ENCODE data around the gene PNPLA6.

The PNPLA6 gene

GRCh38 chr19:7504684-7505083 is 30.8 kb upstream of the PNPLA6 start:
- no peak overlapping the region for H3K9ac ChIP-seq (ENCODE audit: low read depth, low read length)
- no peak overlapping the region for H3K4me3 ChIP-seq (ENCODE audit: low read depth, low read length)
- H3K27ac ChIP-seq (ENCODE audit: low read depth, low read length): no peak overlapping the region
- peaks cover 8% of the 10 kb centered on the region; the same call in 1 of the 2 replicates for H3K4me1 ChIP-seq (ENCODE audit: control insufficient read depth, insufficient read depth, low read length)
- no peaks in the 10 kb centered on the region for H3K9me3 ChIP-seq (ENCODE audit: control insufficient read depth, insufficient read depth, low read length)
- H3K27me3 ChIP-seq (ENCODE audit: control insufficient read depth, insufficient read depth, low read length): peaks cover 19% of the 10 kb centered on the region
- no peaks in the 10 kb centered on the region for H3K36me3 ChIP-seq (ENCODE audit: control insufficient read depth, insufficient read depth, low read length)

GRCh38 chr19:7505288-7505681 is 30.2 kb upstream of the PNPLA6 start:
- peak overlapping the region; percentile 53 for H3K4me3 ChIP-seq (ENCODE audit: low read depth, low read length)
- no peaks in the 10 kb centered on the region for H3K9me3 ChIP-seq (ENCODE audit: control insufficient read depth, insufficient read depth, low read length)
- H3K4me1 ChIP-seq (ENCODE audit: control insufficient read depth, insufficient read depth, low read length): peaks cover 8% of the 10 kb centered on the region; the same call in 1 of the 2 replicates
- no peak overlapping the region for H3K27ac ChIP-seq (ENCODE audit: low read depth, low read length)
- H3K27me3 ChIP-seq (ENCODE audit: control insufficient read depth, insufficient read depth, low read length): peaks cover 14% of the 10 kb centered on the region
- no peaks in the 10 kb centered on the region for H3K36me3 ChIP-seq (ENCODE audit: control insufficient read depth, insufficient read depth, low read length)
- H3K9ac ChIP-seq (ENCODE audit: low read depth, low read length): no peak overlapping the region

GRCh38 chr19:7505682-7506384 is 29.7 kb upstream of the PNPLA6 start:
- Histone ChIP-seq H3K4me1 (ENCODE audit: control insufficient read depth, insufficient read depth, low read length) (peaks cover 8% of the 10 kb centered on the region; the same call in 1 of the 2 replicates), H3K27me3 (ENCODE audit: control insufficient read depth, insufficient read depth, low read length) (peaks cover 8% of the 10 kb centered on the region), H3K9me3 (ENCODE audit: control insufficient read depth, insufficient read depth, low read length) (no peaks in the 10 kb centered on the region), H3K4me3 (ENCODE audit: low read depth, low read length) (peak overlapping the region; percentile 55), H3K36me3 (ENCODE audit: control insufficient read depth, insufficient read depth, low read length) (no peaks in the 10 kb centered on the region), H3K27ac (ENCODE audit: low read depth, low read length) (no peak overlapping the region), H3K9ac (ENCODE audit: low read depth, low read length) (no peak overlapping the region)

GRCh38 chr19:7506385-7507328 is 28.9 kb upstream of the PNPLA6 start:
- Histone ChIP-seq H3K36me3 (ENCODE audit: control insufficient read depth, insufficient read depth, low read length) (no peaks in the 10 kb centered on the region), H3K4me1 (ENCODE audit: control insufficient read depth, insufficient read depth, low read length) (peaks cover 8% of the 10 kb centered on the region; the same call in 1 of the 2 replicates), H3K27ac (ENCODE audit: low read depth, low read length) (no peak overlapping the region), H3K9ac (ENCODE audit: low read depth, low read length) (no peak overlapping the region), H3K27me3 (ENCODE audit: control insufficient read depth, insufficient read depth, low read length) (peaks cover 2% of the 10 kb centered on the region; the same call in 1 of the 2 replicates), H3K4me3 (ENCODE audit: low read depth, low read length) (peak overlapping the region; percentile 55), H3K9me3 (ENCODE audit: control insufficient read depth, insufficient read depth, low read length) (no peaks in the 10 kb centered on the region)

- Histone ChIP-seq H3K36me3 (ENCODE audit: control insufficient read depth, insufficient read depth, low read length) (no peaks in the 10 kb centered on the region), H3K4me3 (ENCODE audit: low read depth, low read length) (no peak overlapping the region), H3K27me3 (ENCODE audit: control insufficient read depth, insufficient read depth, low read length) (no peaks in the 10 kb centered on the region), H3K9ac (ENCODE audit: low read depth, low read length) (no peak overlapping the region), H3K9me3 (ENCODE audit: control insufficient read depth, insufficient read depth, low read length) (no peaks in the 10 kb centered on the region), H3K27ac (ENCODE audit: low read depth, low read length) (no peak overlapping the region), H3K4me1 (ENCODE audit: control insufficient read depth, insufficient read depth, low read length) (peaks cover 8% of the 10 kb centered on the region; the same call in 1 of the 2 replicates)
Observed at GRCh38 chr19:7507884-7508283, 27.6 kb upstream of the PNPLA6 start.

GRCh38 chr19:7509625-7510024 is 25.9 kb upstream of the PNPLA6 start:
- Histone ChIP-seq H3K4me3 (ENCODE audit: low read depth, low read length) (no peak overlapping the region), H3K36me3 (ENCODE audit: control insufficient read depth, insufficient read depth, low read length) (no peaks in the 10 kb centered on the region)

GRCh38 chr19:7512400-7512851 is 23.1 kb upstream of the PNPLA6 start:
- Histone ChIP-seq H3K27me3 (ENCODE audit: control insufficient read depth, insufficient read depth, low read length) (no peaks in the 10 kb centered on the region), H3K4me3 (ENCODE audit: low read depth, low read length) (no peak overlapping the region), H3K27ac (ENCODE audit: low read depth, low read length) (no peak overlapping the region), H3K36me3 (ENCODE audit: control insufficient read depth, insufficient read depth, low read length) (no peaks in the 10 kb centered on the region), H3K9ac (ENCODE audit: low read depth, low read length) (no peak overlapping the region), H3K9me3 (ENCODE audit: control insufficient read depth, insufficient read depth, low read length) (no peaks in the 10 kb centered on the region), H3K4me1 (ENCODE audit: control insufficient read depth, insufficient read depth, low read length) (peaks cover 9% of the 10 kb centered on the region)

More at GRCh38 chr19:7509625-7510024, 25.9 kb upstream of the PNPLA6 start:
- H3K27ac ChIP-seq (ENCODE audit: low read depth, low read length): no peak overlapping the region
- peaks cover 8% of the 10 kb centered on the region; the same call in 1 of the 2 replicates for H3K4me1 ChIP-seq (ENCODE audit: control insufficient read depth, insufficient read depth, low read length)
- H3K27me3 ChIP-seq (ENCODE audit: control insufficient read depth, insufficient read depth, low read length): no peaks in the 10 kb centered on the region
- H3K9ac ChIP-seq (ENCODE audit: low read depth, low read length): no peak overlapping the region
- no peaks in the 10 kb centered on the region for H3K9me3 ChIP-seq (ENCODE audit: control insufficient read depth, insufficient read depth, low read length)

- H3K9me3 ChIP-seq (ENCODE audit: control insufficient read depth, insufficient read depth, low read length): no peaks in the 10 kb centered on the region
- no peak overlapping the region for H3K4me3 ChIP-seq (ENCODE audit: low read depth, low read length)
- no peaks in the 10 kb centered on the region for H3K36me3 ChIP-seq (ENCODE audit: control insufficient read depth, insufficient read depth, low read length)
- peaks cover 7% of the 10 kb centered on the region for H3K4me1 ChIP-seq (ENCODE audit: control insufficient read depth, insufficient read depth, low read length)
- no peaks in the 10 kb centered on the region for H3K27me3 ChIP-seq (ENCODE audit: control insufficient read depth, insufficient read depth, low read length)
- H3K27ac ChIP-seq (ENCODE audit: low read depth, low read length): no peak overlapping the region
- no peak overlapping the region for H3K9ac ChIP-seq (ENCODE audit: low read depth, low read length)
Observed at GRCh38 chr19:7513809-7514642, 21.5 kb upstream of the PNPLA6 start.

GRCh38 chr19:7515110-7515644 is 20.3 kb upstream of the PNPLA6 start:
- Histone ChIP-seq H3K27ac (ENCODE audit: low read depth, low read length) (peak overlapping the region; percentile 5), H3K9me3 (ENCODE audit: control insufficient read depth, insufficient read depth, low read length) (no peaks in the 10 kb centered on the region), H3K9ac (ENCODE audit: low read depth, low read length) (peak overlapping the region; percentile 78)

GRCh38 chr19:7515645-7516151 is 19.8 kb upstream of the PNPLA6 start, which contains the start of gene ZNF358:
Gene ZNF358 (plus strand): TSS chr19:7516103. CDS start chr19:7519243, 3,140 bp downstream.
- Histone ChIP-seq H3K36me3 (ENCODE audit: control insufficient read depth, insufficient read depth, low read length) (peaks cover 6% of the 10 kb centered on the region; the same call in 1 of the 2 replicates), H3K27ac (ENCODE audit: low read depth, low read length) (peak within 1 kb of the TSS; percentile 5), H3K9me3 (ENCODE audit: control insufficient read depth, insufficient read depth, low read length) (no peaks in the 10 kb centered on the region), H3K27me3 (ENCODE audit: control insufficient read depth, insufficient read depth, low read length) (no peaks in the 10 kb centered on the region), H3K9ac (ENCODE audit: low read depth, low read length) (peak within 1 kb of the TSS; percentile 78), H3K4me3 (ENCODE audit: low read depth, low read length) (peak within 1 kb of the TSS; percentile 80), H3K4me1 (ENCODE audit: control insufficient read depth, insufficient read depth, low read length) (peaks cover 7% of the 10 kb centered on the region)

More at GRCh38 chr19:7515110-7515644, 20.3 kb upstream of the PNPLA6 start:
- Histone ChIP-seq H3K36me3 (ENCODE audit: control insufficient read depth, insufficient read depth, low read length) (peaks cover 6% of the 10 kb centered on the region; the same call in 1 of the 2 replicates), H3K4me3 (ENCODE audit: low read depth, low read length) (peak overlapping the region; percentile 54), H3K27me3 (ENCODE audit: control insufficient read depth, insufficient read depth, low read length) (no peaks in the 10 kb centered on the region), H3K4me1 (ENCODE audit: control insufficient read depth, insufficient read depth, low read length) (peaks cover 7% of the 10 kb centered on the region)
